ENCODE data around the gene FN1.
"Not testable (repeated sequence)": the region's sequence is repeated elsewhere in the genome, so short reads cannot be mapped to it uniquely, and the experiment has no call there.

FN1 gene

DNA sequence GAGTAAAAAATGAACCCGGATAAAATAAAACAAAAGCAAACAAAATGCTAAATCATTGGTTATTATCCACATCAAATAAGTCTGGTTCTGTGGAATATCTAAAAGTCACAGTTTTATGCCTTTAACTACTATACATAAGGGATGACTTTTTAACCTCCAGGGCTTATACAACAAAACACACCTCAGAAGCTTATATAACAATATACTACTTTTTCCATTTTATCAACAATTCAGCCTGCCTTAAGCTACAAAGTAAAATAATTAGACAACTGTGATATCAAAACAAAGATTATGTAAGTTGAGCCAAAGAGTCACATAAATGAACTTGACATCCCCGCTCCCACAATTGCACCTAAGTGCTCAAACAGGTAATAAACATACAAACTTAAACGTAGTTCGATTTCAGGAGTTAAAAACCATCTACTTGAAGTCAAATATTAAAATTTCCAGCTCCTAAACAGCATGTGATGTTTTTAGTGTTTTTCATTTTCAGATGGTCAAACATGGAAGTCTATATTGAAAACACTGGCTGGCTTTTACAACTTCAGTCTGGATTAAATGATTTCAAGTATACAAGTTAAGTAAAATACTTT is 69.3 kb downstream of the FN1 start:
- no peak for DNase-seq (ENCODE audit: low read depth in 2 of 2)

DNA sequence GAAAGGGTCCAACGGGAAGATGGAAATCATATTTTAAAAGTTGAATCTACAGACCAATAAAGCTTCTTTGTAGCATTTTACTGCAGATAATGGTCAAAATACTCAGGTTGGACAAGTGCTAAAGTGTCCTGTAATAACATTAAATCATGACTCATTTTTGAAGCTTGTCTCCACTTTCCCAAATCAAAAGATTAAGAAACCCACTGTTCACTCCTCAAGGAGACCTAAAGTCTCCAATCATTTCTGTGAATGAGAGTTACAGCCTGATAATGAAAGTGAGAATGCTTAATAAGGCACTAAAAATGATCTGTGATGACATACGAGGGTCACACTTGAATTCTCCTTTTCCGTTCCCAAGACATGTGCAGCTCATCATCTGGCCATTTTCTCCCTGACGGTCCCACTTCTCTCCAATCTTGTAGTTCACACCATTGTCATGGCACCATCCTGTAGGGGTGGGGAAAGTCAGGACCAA is 70.6 kb downstream of the FN1 start:
- no peak for DNase-seq (ENCODE audit: low read depth in 2 of 2)

- no peak for DNase-seq (ENCODE audit: low read depth in 2 of 2)
Observed at GRCh38 chr2:215364157-215365155, 71.4 kb downstream of the FN1 start.

DNA sequence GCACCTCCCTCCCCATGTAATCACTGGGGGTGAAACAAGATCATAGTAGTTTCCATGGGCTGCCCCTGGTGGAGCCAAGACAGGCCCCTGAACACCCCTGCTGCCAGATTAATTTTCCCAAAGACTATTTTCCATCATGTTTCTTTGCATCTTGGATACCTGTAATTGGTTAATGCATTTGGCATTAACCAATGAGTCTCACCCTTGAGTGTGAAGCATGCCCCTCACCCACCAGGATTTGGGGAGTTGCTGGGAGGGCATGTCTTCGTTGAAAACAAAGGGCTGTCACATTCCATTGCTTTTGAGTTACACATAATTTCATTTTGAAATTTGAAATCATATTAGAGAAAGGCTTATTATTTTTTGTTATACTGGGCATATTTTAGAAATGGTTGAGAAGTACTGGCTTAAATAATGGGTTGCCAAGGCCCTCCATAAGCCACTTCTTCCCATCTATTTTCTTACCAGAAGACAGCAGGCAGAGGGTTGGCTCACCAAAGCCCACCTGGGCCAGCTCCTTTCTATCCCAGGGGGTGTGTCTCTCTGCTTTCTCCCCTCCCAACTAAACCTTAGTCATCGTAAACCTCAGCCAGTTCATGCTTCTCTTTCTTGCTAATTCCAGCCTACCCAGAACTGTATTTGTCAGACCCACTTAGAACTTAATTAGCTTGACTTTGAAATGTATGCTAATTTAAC is 72.3 kb downstream of the FN1 start:
- no peak for DNase-seq (ENCODE audit: low read depth in 2 of 2)

DNA sequence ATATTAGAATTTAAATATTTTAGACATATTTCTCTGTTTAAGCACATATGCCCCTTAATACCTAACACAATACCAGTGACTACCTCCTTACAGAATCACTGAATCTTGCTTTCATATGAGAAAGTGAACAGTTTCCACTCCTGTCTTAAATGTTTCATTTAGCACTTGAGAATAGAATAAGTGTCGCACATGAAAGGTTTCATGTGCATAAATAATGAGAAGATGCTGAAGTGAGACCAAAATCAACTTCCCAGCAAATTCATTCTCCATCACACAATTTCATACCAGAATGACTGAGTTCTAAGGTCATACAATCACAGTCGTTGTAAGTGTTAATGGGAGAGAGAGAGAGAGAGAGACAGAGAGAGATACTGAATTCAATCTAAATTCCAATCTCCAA is 72.8 kb downstream of the FN1 start:
- DNase-seq (ENCODE audit: low read depth in 2 of 2) = no peak

DNA sequence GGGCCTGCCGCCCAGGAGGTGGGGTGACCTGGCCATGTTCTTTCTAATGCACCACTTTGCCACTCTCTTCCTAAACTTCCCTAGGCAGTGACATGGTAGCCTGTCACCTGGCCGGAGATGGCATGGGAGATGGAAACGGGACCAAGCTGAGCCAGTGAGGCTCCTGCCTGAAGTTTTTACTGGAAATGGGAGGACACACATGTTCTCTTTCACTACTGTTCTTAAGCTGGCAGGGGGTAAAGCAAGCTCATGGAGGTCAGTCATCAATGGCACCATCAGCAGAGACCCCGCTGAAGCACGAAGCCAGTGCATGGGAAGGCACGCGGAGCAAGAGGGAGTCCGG is 73.3 kb downstream of the FN1 start:
- DNase-seq (ENCODE audit: low read depth in 2 of 2) = no peak

DNA sequence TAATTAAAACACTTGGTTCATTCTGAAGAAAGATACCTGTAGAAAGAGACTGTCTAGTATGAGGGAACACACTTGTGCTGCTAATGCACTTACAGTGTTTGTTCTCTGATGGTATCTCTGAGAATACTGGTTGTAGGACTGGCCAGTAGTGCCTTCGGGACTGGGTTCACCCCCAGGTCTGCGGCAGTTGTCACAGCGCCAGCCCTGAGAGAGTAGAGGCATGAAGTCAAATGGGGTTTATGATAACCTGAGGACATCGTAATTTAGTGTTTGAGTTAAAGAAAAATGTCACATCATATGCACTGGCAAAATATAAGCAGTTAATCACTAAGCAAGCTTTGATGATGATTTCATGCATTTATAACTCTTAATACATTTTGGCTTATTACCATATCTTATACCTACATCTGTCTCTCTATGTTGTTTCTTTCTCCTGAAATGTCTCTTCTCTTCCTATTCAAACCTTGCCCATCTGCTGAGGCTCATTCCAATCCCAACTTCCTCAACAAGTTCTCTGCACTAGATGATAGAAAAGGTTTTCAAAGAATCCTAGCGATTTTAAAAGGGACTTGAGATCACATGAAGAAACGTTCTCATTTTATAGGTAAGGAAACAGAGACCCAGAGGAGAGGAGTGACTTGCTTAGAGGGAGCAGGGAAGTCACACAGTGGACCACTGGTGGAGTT is 73.8 kb downstream of the FN1 start:
- DNase-seq (ENCODE audit: low read depth in 2 of 2) = no peak

GRCh38 chr2:215361211-215361875 is 74.5 kb downstream of the FN1 start:
- no peak for DNase-seq (ENCODE audit: low read depth in 2 of 2)

GRCh38 chr2:215360596-215360995 is 75.3 kb downstream of the FN1 start:
- DNase-seq (ENCODE audit: low read depth in 2 of 2) = no peak

DNA sequence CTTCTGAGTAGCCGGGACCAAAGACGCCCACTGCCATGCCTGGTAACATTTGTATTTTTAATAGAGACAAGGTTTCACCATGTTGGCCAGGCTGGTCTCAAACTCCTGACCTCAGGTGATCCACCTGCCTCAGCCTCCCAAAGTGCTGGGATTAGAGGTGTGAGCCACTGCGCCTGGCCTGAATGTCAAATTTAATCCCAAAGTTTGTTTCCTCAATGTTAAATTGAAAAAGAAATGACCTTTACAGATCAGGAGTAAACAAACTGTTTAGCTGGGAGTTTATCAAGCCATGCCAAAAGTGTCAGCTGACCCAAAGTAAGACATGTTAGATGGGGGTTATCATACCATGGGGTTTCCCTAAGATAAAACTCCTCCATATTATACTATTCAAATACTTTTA is 75.8 kb downstream of the FN1 start:
- not testable (repeated sequence) for DNase-seq (ENCODE audit: low read depth in 2 of 2)

DNA sequence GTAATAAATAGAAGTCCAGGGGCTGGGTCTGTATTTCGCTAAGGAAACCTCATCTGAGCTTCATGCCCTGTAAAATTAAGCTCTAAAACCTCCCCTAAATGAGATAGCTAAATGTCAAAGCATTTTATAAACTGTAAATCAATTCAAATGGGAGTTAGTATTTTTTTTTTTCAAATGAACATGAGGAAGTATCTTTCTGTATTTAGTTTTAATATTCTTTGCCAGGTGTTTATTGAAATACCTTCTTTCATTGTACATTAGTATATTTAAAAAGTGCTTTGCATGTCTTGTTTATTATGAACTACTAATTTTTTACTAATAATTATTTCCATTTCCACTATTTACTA is 76.3 kb downstream of the FN1 start:
- DNase-seq (ENCODE audit: low read depth in 2 of 2) = no peak

DNA sequence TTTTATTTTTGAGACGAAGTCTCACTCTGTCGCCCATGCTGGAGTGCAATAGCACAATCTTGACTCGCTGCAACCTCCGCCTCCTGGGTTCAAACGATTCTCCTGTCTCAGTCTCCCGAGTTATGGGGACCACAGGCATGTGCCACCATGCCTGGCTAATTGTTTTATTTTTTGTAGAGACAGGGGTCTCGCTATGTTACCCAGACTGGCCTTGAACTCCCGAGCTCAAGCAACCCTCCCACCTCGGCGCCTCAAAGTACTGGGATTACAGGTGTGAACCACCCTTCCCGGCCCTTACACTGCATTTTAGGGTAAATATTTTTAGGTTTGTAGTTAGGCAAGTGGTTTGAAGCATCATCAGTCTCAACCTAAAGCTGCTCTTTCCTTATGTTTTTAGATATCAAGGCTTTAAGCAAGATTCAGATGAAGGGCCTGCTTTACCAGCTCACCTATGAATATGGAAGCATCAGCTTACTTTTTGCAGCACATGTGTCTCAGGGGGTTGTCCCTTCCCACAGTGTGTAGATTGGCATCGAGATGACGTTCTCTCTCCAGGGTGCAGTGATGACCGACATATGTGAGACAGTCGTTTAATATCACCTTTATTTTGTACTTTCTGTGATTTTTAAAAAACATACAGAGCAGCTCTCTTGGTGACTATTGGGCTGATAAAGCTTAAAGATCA is 76.8 kb downstream of the FN1 start:
- DNase-seq (ENCODE audit: low read depth in 2 of 2) = no peak

- DNase-seq (ENCODE audit: low read depth in 2 of 2) = no peak
Observed at GRCh38 chr2:215358312-215358845, 77.5 kb downstream of the FN1 start.

GRCh38 chr2:215357660-215358059 is 78.2 kb downstream of the FN1 start:
- DNase-seq (ENCODE audit: low read depth in 2 of 2) = no peak

GRCh38 chr2:215356948-215357461 is 78.9 kb downstream of the FN1 start:
- no peak for DNase-seq (ENCODE audit: low read depth in 2 of 2)

GRCh38 chr2:215356334-215356947 is 79.4 kb downstream of the FN1 start:
- no peak for DNase-seq (ENCODE audit: low read depth in 2 of 2)

GRCh38 chr2:215355801-215356200 is 80.1 kb downstream of the FN1 start:
- DNase-seq (ENCODE audit: low read depth in 2 of 2) = no peak

DNA sequence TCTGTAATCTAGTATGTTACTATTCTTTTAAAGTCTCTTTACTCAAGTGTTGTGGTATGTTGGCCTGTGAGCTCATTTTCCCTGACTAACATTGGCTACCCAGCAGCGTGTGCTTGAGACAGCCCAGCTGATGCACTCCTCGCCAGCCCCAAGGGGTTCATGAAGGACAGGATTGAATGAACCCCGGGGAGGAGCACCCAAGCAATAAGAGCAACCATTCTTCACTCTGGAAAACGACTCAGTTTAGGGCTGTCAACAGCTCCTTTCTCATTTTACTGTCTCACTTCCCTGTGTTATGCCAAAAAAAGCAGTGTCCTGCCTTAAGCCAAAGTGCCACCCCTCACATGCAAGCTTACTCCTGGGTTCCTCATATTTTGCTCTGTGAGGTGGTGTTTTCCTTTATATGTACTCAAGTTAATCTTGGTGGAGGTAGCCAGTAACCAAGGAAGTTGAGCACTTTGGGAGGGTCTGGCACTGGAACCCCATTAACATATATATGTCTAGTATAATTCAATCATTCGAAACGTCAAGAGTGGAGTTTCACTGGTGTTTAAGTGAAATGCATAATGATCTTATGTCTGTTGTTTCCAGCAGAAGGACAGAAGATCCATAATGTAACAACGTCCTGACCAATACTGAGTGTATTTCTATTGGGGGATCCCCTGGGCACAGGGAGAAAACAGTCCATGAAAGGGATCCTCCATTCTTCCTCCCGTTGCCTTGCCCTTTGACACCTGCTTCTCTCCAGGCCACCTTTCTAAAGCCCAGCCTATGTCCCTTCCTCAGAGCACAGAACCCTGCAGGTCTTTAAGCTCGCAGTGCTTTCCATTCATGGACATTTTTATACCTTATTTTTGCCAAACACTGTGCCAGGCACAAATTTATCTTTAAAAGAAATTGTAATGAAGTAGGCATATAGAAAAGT is 80.8 kb downstream of the FN1 start:
- DNase-seq (ENCODE audit: low read depth in 2 of 2) = no peak

DNA sequence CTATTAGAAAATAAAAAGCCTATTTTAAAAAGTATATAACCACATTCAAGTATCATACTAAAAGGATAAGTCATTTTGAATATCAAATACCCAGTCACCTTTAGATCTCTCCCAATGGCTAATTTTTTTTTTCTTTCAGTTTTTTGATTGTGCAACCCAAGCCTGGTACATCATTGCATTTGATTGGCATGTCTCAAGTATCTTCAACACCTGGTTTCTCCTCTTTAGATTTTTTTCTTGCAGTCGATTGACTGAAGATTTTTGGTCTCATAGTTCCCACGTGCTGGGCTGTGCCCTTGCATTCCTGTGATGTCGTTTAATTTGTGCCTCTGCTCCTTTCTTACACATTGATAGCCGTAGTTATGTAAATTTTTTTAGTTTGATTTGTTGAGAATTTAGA is 83.3 kb downstream of the FN1 start:
- DNase-seq (ENCODE audit: low read depth in 2 of 2) = no peak
